Vein endothelial cell (primary cell): Measurements from ENCODE around the gene DDX55. TPM values are rescaled to one million over a fixed set of nuclear protein-coding genes. Genes with fewer than 3 reads are reported as not detected.
A peak's percentile ranks its signal among the peaks of the same experiment; 100 is the strongest.

Experiments
- small RNA-seq: library from RNA; depleted of rRNA; stranded (forward); fragments of <200 nt; gene quantifications from one replicate; pipeline ENCODE3, GENCODE V24; 2012
- total RNA-seq: library from RNA; depleted of rRNA; stranded (reverse); fragments of >200 nt; gene quantifications from 2 replicates; pipeline ENCODE4 v1.2.3, GENCODE V29; 2012

Gene DDX55
- 22.7 and 25.2 TPM in 2 replicates for total RNA-seq

GRCh38 chr12:123601602-123602489 is at the start of gene DDX55:
Gene DDX55, plus strand, starts transcription at chr12:123602099. Its CDS starts 50 bp downstream, at chr12:123602149.

GRCh38 chr12:123633379-123634141 is 31.7 kb downstream of the DDX55 start, which contains the start of the genes EIF2B1 and GTF2H3:
Gene EIF2B1, minus strand, starts transcription at chr12:123633686. Its CDS starts 129 bp downstream, at chr12:123633557.
Gene GTF2H3, plus strand, starts transcription at chr12:123633829. Its CDS starts 31 bp downstream, at chr12:123633860.

Small RNAs within 50 kb of the gene (small RNA-seq; reads per million reads assigned to genes)
- gene SNORA9B, result 10.1 reads per million, percentile 96 among the genes with 10 or more reads in this experiment

Other genes with a start within 250 kb of the DDX55 start
- gene SBNO1, start 237.3 kb upstream of the DDX55 start, total RNA-seq, result 30.7 and 41.7 TPM in 2 replicates
- 50.6 and 83.8 TPM in 2 replicates for gene KMT5A, start 218.0 kb upstream of the DDX55 start, total RNA-seq
- 3.4 and 3.6 TPM in 2 replicates for gene RILPL2, start 165.4 kb upstream of the DDX55 start, total RNA-seq
- gene SNRNP35, start 144.0 kb upstream of the DDX55 start, total RNA-seq, result 9.8 and 10.0 TPM in 2 replicates
- gene RILPL1, start 68.4 kb upstream of the DDX55 start, total RNA-seq, result 11.8 and 18.3 TPM in 2 replicates
- gene TMED2, start 17.5 kb upstream of the DDX55 start, total RNA-seq, result 370 and 397 TPM in 2 replicates
- 37.9 and 42.6 TPM in 2 replicates for gene EIF2B1, start 31.6 kb downstream of the DDX55 start, total RNA-seq
- 52.3 and 56.5 TPM in 2 replicates for gene GTF2H3, start 31.7 kb downstream of the DDX55 start, total RNA-seq
- 10.5 and 13.1 TPM in 2 replicates for gene TCTN2, start 69.0 kb downstream of the DDX55 start, total RNA-seq
- 38.9 and 45.9 TPM in 2 replicates for gene ATP6V0A2, start 110.3 kb downstream of the DDX55 start, total RNA-seq
- gene DNAH10, start 160.2 kb downstream of the DDX55 start, total RNA-seq, result under 0.01 TPM in 2 replicates